OCI-LY3 (cell line): ENCODE results near the gene VWA3B.

Experiments used
- CTCF ChIP-seq: fragments of 200-600, 300-600 bp; sonication (generic); IDR thresholded peaks from 2 replicates; pipeline ENCODE4 v1.5.1; 2014; ENCODE audit warnings: antibody characterized with exemption, low read length, low read depth
- EZH2phosphoT487 ChIP-seq: fragments of 200-600 bp; shearing (Covaris generic); IDR thresholded peaks from 2 replicates; pipeline ENCODE4 v1.6.1; 2018; ENCODE audit warnings: antibody characterized with exemption, mixed run types, low read depth

GRCh38 chr2:98332989-98333388 is 246.0 kb downstream of the VWA3B start:
- no peak for TF ChIP-seq CTCF
- TF ChIP-seq EZH2phosphoT487: no peak
